CD1c-positive myeloid dendritic cell (primary cell): ENCODE data around the gene ITGA3.

Source experiments
- DNase-seq: peaks from one replicate; pipeline ENCODE4 v3.0.0-alpha.2; 2016; ENCODE audit errors: extremely low spot score

Gene ITGA3

DNA sequence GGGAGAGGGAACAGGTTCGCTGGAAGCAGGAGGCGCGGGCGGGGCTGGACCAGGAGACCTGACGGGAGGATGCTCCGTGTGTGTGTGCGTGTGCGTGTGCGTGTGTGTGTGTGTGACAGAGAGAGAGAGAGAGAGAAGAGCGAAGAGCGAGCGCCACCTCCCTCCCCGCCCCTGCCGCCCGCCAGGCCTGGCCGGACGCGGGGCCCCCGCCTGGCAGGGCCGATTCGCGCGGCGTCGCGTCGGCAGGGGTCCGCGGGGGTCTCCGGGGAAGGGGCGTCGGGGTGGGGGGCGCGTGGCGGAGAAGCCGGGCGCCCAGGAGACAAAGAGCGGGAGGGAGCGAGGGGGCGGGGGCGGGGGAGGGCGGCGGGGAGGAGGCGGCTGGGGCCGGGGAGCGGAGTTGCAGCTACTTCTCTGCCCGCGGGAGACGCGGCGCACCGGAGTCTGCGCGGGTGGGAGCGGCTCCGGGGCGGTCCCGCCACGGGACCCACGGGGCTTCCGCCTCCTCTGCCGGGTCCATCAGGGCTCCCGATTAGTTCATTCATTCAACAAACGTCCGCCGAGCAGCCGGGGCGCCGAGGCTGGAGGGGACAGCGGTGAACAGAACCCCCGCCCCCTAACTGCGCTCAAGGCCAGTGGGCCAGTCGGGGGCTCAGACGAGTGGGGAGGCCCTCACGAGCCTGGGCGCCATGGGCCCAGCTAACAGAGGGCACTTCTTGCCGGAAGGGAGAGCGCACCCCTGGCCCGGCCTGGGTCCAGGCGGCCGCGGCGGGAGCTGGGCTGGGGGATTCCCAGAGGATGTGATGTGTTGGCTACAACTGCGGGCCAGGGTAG is 74.0 kb downstream of the ITGA3 start, which contains the start of gene SAMD14:
SAMD14 (minus strand) TSS at position 433 of the 831 bp plus-strand sequence. CDS start 5,201 bp downstream, outside the sequence.
- DNase-seq = peak; percentile 53

DNA sequence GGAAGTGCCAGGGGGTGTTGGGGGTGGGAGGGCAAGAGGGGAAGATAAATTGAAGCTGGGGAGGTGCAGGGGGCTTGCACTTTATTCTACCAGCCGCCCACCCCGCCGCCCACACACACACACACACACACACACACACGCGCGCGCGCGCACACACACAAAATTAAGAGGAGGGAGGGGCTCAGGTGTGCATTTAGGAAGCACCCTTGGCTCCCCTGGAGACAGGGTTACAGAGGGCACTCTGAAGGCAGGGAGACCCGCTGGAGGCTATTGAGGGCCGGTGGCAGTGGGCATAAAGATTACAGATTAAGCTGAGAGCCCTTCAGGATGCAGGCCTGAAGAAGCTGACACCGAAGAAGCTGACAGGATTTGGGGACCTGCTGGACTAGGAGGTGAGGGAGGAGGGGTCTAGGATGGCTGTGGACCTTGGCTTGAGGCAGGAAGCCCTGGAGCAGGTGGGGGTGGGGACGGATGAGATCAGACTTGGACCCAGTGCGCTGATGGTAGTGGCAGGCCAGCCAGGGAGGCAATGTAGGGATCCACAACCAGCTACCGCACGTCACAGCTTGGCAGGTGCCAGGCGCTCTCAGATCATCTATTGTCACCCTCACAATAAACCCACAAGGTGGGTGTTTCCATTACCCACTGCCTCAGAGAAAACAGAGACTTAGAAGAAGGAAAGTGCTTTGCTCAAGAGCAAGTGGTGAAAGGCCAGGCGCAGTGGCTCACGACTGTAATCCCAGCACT is 74.8 kb downstream of the ITGA3 start:
- DNase-seq = peak; percentile 13

DNA sequence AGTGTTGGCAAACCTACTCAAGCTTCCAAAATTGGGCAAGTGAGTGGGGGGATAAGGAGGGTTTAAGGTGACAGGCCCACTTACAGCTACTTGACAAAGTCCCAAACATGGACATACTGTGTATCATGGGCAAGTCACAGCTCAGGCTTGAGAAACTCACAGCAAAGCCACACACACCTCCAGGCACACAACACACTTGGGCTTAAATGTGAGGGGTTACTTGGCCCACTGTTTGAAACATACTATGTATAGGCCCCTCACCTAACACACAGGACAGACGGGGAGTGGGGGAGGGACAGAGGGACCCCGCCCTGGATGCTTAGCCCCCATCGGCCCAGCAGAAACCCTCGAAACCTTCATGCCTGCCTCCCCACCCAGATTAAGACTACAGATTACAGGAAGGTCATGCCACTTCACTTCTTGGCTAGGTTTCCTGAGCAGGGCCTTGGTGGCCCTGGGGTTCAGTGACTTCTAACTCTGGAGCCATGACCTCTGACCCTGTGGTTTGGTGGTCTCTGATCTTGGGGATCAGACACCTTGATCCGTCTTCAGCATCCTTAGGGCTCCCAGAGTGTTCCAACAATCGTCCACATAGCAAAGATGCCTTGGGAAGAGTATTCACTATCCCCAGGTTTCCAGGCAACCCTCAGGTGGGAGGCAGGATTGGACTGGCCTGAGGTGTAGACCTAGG is 76.3 kb downstream of the ITGA3 start:
- no peak for DNase-seq

- no peak for DNase-seq
Measured at GRCh38 chr17:50133028-50133768, 77.3 kb downstream of the ITGA3 start.

DNA sequence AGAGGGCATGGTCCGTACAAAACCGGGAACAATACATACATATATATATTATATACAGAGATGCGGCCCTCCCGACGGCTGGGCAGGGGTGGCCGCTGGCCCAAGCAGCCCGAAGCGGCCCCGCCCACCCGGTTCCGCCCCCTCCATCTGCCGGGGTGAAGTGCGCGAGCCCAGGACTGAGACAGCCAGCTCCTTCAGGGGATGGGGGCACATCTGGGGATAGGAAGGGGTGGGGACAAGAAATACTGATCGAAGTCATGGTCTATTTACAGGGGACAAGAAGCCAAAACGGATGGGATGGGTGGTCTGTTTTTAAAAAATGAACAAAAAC is 77.8 kb downstream of the ITGA3 start:
- no peak for DNase-seq

- DNase-seq = no peak
Measured at GRCh38 chr17:50134206-50135110, 78.5 kb downstream of the ITGA3 start.

- no peak for DNase-seq
Measured at GRCh38 chr17:50135316-50136095, 79.6 kb downstream of the ITGA3 start.

DNA sequence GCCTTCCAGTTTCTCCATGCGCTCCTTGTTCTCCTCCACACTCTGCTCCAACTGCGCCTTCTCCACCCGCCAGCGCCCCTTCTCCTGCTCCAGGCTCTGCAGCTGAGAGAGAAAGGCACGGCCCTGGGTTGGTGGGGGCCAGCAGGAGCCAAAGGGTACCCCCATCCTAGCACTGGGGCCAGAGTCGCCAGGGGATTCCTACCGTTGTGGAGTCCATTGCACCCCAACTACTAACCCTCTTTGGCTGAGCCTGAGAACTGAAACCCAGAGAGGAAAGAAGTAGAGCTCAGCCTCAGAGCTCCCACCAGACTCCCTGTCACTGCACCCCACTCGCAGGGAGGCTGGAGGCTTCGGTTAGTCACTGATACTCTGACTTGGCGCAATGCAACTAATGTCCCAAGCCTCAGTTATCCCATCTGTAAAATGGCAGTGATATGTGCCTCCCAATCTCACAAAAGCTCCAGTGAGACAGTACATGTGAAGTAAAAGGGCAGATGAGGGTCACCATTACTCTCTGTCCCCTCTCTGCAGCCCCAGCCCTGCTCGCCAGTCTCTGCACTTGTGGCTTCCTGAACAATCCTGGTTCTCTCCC is 80.3 kb downstream of the ITGA3 start:
- no peak for DNase-seq

GRCh38 chr17:50137042-50137441 is 81.1 kb downstream of the ITGA3 start:
- DNase-seq = peak; percentile 44

DNA sequence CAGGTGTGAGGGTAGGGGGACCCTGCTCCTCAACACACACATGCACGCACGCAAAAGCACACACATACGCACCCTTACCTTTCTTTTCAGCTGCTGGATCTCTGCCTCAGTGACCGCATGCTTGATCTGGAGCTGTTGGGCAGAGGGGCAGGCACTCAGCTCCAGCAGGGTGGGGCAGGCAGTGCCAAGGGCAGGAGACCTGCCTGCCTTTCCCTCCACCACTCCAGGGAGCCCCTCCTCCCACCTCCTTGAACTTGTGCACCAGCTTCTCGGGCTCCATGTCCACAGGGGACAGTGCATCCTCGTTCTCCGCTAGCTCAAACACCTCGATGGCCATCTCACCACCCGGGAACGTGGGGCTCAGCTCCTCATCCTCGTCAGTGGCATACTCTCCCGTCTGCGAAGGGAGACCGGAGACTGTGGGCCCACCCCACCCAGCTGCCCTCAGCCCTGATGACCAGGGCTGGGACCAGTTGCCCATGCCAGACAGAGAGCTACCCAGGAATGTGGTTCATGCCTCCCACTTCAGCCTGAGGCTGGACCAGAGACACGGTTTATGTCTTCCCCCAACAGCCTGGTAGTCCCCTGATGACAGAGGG is 83.4 kb downstream of the ITGA3 start:
- no peak for DNase-seq
